Smooth muscle cell (in vitro differentiated cells): Measurements from ENCODE around the gene XAGE2. TPM values are rescaled to one million over a fixed set of nuclear protein-coding genes. Genes with fewer than 3 reads are reported as not detected.

Source experiments
- DNase-seq: peaks from one replicate; lab custom pipeline; 2025; ENCODE audit not compliant: unreplicated experiment; lab: John Stamatoyannopoulos, UW
- H2AFZ ChIP-seq: fragments of 200-600 bp; sonication (generic); 2 replicates; pipeline ENCODE4 v1.6.0; 2016; ENCODE audit warnings: antibody characterized with exemption, low read depth, mild to moderate bottlenecking
- H3F3A ChIP-seq: fragments of 200-600 bp; sonication (generic); 2 replicates; pipeline ENCODE4 v1.6.0; 2017; ENCODE audit warnings: antibody characterized with exemption, low read depth
- H3K27ac ChIP-seq: fragments of 200-600 bp; sonication (generic); 2 replicates; pipeline ENCODE4 v1.5.1; 2016; ENCODE audit warnings: low read depth, mild to moderate bottlenecking
- H3K27me3 ChIP-seq: fragments of 200-600 bp; sonication (generic); 2 replicates; pipeline ENCODE4 v1.6.1; 2016; ENCODE audit warnings: low read depth, mild to moderate bottlenecking
- H3K36me3 ChIP-seq: fragments of 200-600 bp; sonication (generic); 2 replicates; pipeline ENCODE4 v1.5.1; 2016; ENCODE audit warnings: low read depth
- H3K4me1 ChIP-seq: fragments of 200-600 bp; sonication (generic); 2 replicates; pipeline ENCODE4 v1.5.1; 2016; ENCODE audit warnings: low read depth
- H3K4me2 ChIP-seq: fragments of 200-600 bp; sonication (generic); 2 replicates; pipeline ENCODE4 v1.6.0; 2016; ENCODE audit warnings: mild to moderate bottlenecking
- H3K4me3 ChIP-seq: fragments of 200-600 bp; sonication (generic); 2 replicates; pipeline ENCODE4 v1.5.1; 2016; ENCODE audit warnings: mild to moderate bottlenecking
- H3K79me2 ChIP-seq: fragments of 200-600 bp; sonication (generic); 2 replicates; pipeline ENCODE4 v1.6.0; 2016; ENCODE audit warnings: low read depth, mild to moderate bottlenecking
- H3K9ac ChIP-seq: fragments of 200-600 bp; sonication (generic); 2 replicates; pipeline ENCODE4 v1.6.0; 2016; ENCODE audit warnings: low read depth
- H3K9me3 ChIP-seq: fragments of 200-600 bp; sonication (generic); replicated peaks from 2 replicates; pipeline ENCODE4 v1.5.1; 2016; ENCODE audit warnings: low read depth
- H4K20me1 ChIP-seq: fragments of 200-600 bp; sonication (generic); 2 replicates; pipeline ENCODE4 v1.6.0; 2016; ENCODE audit warnings: low read depth
- CTCF ChIP-seq: fragments of 200-600 bp; sonication (generic); IDR thresholded peaks from 2 replicates; pipeline ENCODE4 v1.5.1; 2017; ENCODE audit warnings: borderline replicate concordance, mild to moderate bottlenecking, antibody characterized with exemption; ENCODE audit not compliant: insufficient read depth, poor library complexity, severe bottlenecking
- WGBS: methylation state at CpG from one replicate; pipeline ENCODE4 v1.1.7; 2016; ENCODE audit warnings: low lambda C conversion rate; 5-methylcytosine and 5-hydroxymethylcytosine counted together
- microRNA-seq: library from miRNA; unstranded; fragments of <30 nt; microRNA quantifications from one replicate; pipeline ENCODE4, GENCODE V29; 2016; ENCODE audit warnings: borderline number of aligned reads
- polyA plus RNA-seq: library from polyadenylated mRNA; unstranded; fragments of >200 nt; fragmentation: Nextera tagmentation; extraction: Ambion mirVana; gene quantifications from 2 replicates; pipeline ENCODE4 v1.2.1, GENCODE V29; 2016
- small RNA-seq: library from RNA; depleted of rRNA; stranded (forward); fragments of <200 nt; gene quantifications from one replicate; pipeline ENCODE3, GENCODE V24; 2014
- total RNA-seq: library from RNA; depleted of rRNA; stranded (reverse); fragments of >200 nt; gene quantifications from 2 replicates; pipeline ENCODE4 v1.2.3, GENCODE V29; 2014

Gene XAGE2
- total and polyA plus RNA-seq, 2 experiments from 2014 or later: 1.1 to 10.3 TPM

- no peak for DNase-seq
- no peak for TF ChIP-seq CTCF
- H3K36me3 ChIP-seq: no peaks in the 10 kb centered on the region
- no peak overlapping the region for H2AFZ ChIP-seq
- no peaks in the 10 kb centered on the region for H3K27me3 ChIP-seq
- H3K27ac ChIP-seq: no peak overlapping the region
- H3K4me3 ChIP-seq: no peak overlapping the region
- H3K4me1 ChIP-seq: no peaks in the 10 kb centered on the region
- H3K4me2 ChIP-seq: no peak overlapping the region
- WGBS: 86% methylated on average over 8 of the region's 8 CpGs
- no peak overlapping the region for H3K9ac ChIP-seq
- no peaks in the 10 kb centered on the region for H4K20me1 ChIP-seq
- no peaks in the 10 kb centered on the region for H3F3A ChIP-seq
- H3K79me2 ChIP-seq: no peaks in the 10 kb centered on the region
- no peaks in the 10 kb centered on the region for H3K9me3 ChIP-seq
Observed at GRCh38 chrX:52420824-52421443, 52.1 kb downstream of the XAGE2 start.

- Histone ChIP-seq H3K4me1 (no peaks in the 10 kb centered on the region), H2AFZ (no peak overlapping the region), H3F3A (no peaks in the 10 kb centered on the region), H3K4me2 (no peak overlapping the region), H3K79me2 (no peaks in the 10 kb centered on the region), H3K9me3 (no peaks in the 10 kb centered on the region), H4K20me1 (no peaks in the 10 kb centered on the region), H3K27me3 (no peaks in the 10 kb centered on the region), H3K36me3 (no peaks in the 10 kb centered on the region), H3K9ac (no peak overlapping the region), H3K27ac (no peak overlapping the region), H3K4me3 (no peak overlapping the region)
- no peak for DNase-seq
- 57% methylated on average over 1 of the region's 1 CpG for WGBS
- TF ChIP-seq CTCF: no peak
Observed at GRCh38 chrX:52422884-52423283, 54.1 kb downstream of the XAGE2 start.

- H2AFZ ChIP-seq: no peak overlapping the region
Observed at GRCh38 chrX:52424656-52425055, 55.8 kb downstream of the XAGE2 start.

More at GRCh38 chrX:52424656-52425055, 55.8 kb downstream of the XAGE2 start:
- H3K4me1 ChIP-seq: no peaks in the 10 kb centered on the region
- H3F3A ChIP-seq: no peaks in the 10 kb centered on the region
- WGBS: 54% methylated on average over 1 of the region's 1 CpG
- no peak for TF ChIP-seq CTCF
- no peak overlapping the region for H3K9ac ChIP-seq
- DNase-seq: no peak
- H3K79me2 ChIP-seq: no peaks in the 10 kb centered on the region
- H3K36me3 ChIP-seq: no peaks in the 10 kb centered on the region
- no peaks in the 10 kb centered on the region for H3K9me3 ChIP-seq
- H3K4me2 ChIP-seq: no peak overlapping the region
- no peak overlapping the region for H3K27ac ChIP-seq
- H3K4me3 ChIP-seq: no peak overlapping the region
- H3K27me3 ChIP-seq: no peaks in the 10 kb centered on the region
- no peaks in the 10 kb centered on the region for H4K20me1 ChIP-seq

Small RNA genes lying within 50 kb of the gene (microRNA-seq; reads per million reads assigned to microRNA genes)
- not detected for gene MIR8088

Small RNA genes lying within 50 kb of the gene (small RNA-seq; reads per million reads assigned to genes)
- not detected for gene MIR8088

Other genes starting within 250 kb of the XAGE2 start
- 62.5 and 106 TPM in 2 replicates for gene MAGED4, start 184.1 kb upstream of the XAGE2 start, total RNA-seq
- gene MAGED4, start 184.1 kb upstream of the XAGE2 start, polyA plus RNA-seq: 88.1 and 92.3 TPM in 2 replicates
- gene XAGE1A, start 126.8 kb downstream of the XAGE2 start, total RNA-seq: not detected in 2 replicates
- gene XAGE1A, start 126.8 kb downstream of the XAGE2 start, polyA plus RNA-seq: not detected in 2 replicates
- not detected in 2 replicates for gene XAGE1B, start 148.0 kb downstream of the XAGE2 start, total RNA-seq
- not detected in 2 replicates for gene XAGE1B, start 148.0 kb downstream of the XAGE2 start, polyA plus RNA-seq